ENCODE data around the gene PHLDB2. TPM values are rescaled to one million over a fixed set of nuclear protein-coding genes. Genes with fewer than 3 reads are reported as not detected.

The PHLDB2 gene
- total RNA-seq, 1 experiment from 2014 or later = 30.7 TPM

GRCh38 chr3:111853068-111853467 is 6.0 kb upstream of the PHLDB2 start:
- DNase-seq = no peak
- CTCF ChIA-PET = no interaction called here
- Mint-ChIP-seq H3K27me3 (ENCODE audit: unreplicated experiment) (no peaks in the 10 kb centered on the region), H3K4me1 (ENCODE audit: low read depth, unreplicated experiment) (peaks cover 11% of the 10 kb centered on the region), H3K27ac (ENCODE audit: unreplicated experiment) (no peak overlapping the region), H3K36me3 (ENCODE audit: insufficient read depth, unreplicated experiment) (peaks cover 5% of the 10 kb centered on the region), H3K9me3 (ENCODE audit: low read depth, unreplicated experiment) (no peaks in the 10 kb centered on the region), H3K4me3 (ENCODE audit: low read depth, unreplicated experiment) (no peak overlapping the region)
- BruUV-seq (replicated peaks) = no TSS peak
- TF ChIP-seq, protein P1, sequence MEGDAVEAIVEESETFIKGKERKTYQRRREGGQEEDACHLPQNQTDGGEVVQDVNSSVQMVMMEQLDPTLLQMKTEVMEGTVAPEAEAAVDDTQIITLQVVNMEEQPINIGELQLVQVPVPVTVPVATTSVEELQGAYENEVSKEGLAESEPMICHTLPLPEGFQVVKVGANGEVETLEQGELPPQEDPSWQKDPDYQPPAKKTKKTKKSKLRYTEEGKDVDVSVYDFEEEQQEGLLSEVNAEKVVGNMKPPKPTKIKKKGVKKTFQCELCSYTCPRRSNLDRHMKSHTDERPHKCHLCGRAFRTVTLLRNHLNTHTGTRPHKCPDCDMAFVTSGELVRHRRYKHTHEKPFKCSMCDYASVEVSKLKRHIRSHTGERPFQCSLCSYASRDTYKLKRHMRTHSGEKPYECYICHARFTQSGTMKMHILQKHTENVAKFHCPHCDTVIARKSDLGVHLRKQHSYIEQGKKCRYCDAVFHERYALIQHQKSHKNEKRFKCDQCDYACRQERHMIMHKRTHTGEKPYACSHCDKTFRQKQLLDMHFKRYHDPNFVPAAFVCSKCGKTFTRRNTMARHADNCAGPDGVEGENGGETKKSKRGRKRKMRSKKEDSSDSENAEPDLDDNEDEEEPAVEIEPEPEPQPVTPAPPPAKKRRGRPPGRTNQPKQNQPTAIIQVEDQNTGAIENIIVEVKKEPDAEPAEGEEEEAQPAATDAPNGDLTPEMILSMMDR (IDR thresholded peaks at IDR 0.05; ENCODE audit: unreplicated experiment) = no peak
- intact Hi-C loops (cut with micrococcal nuclease; ENCODE audit: unreplicated experiment) = loop anchor here (5.0 kb wide), 1 partner anchor 41 kb away; no protein-coding TSS in a partner anchor

DNA sequence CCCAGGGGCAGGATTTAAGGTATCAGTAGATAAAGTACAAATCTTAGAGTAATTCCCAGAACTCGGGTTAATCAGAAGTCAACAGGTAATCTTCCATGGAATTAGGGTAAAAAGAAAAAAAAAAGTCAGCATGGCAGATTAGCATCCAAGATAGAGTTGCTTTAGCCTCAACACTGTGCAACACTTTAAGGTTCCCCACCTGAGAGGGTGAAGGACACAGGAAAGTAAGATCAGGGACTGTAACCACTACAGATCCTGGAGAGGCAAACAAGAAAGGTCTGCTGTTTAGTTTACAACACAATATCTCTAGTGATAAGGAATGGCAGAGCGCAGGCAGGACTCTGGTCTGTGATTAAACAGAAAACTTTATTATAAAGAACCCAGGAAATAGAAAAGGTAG is 4.1 kb upstream of the PHLDB2 start:
- TF ChIP-seq, protein P1 (IDR thresholded peaks at IDR 0.05; ENCODE audit: unreplicated experiment) = no peak
- Mint-ChIP-seq H3K4me1 (ENCODE audit: low read depth, unreplicated experiment) (peaks cover 11% of the 10 kb centered on the region), H3K27ac (ENCODE audit: unreplicated experiment) (no peak overlapping the region), H3K36me3 (ENCODE audit: insufficient read depth, unreplicated experiment) (peaks cover 17% of the 10 kb centered on the region), H3K4me3 (ENCODE audit: low read depth, unreplicated experiment) (no peak overlapping the region), H3K27me3 (ENCODE audit: unreplicated experiment) (no peaks in the 10 kb centered on the region), H3K9me3 (ENCODE audit: low read depth, unreplicated experiment) (no peaks in the 10 kb centered on the region)
- CTCF ChIA-PET = no interaction called here
- BruUV-seq (replicated peaks) = no TSS peak
- no peak for DNase-seq
- intact Hi-C loops (cut with micrococcal nuclease; ENCODE audit: unreplicated experiment) = loop anchor here (5.0 kb wide), 1 partner anchor 43 kb away; no protein-coding TSS in a partner anchor

DNA sequence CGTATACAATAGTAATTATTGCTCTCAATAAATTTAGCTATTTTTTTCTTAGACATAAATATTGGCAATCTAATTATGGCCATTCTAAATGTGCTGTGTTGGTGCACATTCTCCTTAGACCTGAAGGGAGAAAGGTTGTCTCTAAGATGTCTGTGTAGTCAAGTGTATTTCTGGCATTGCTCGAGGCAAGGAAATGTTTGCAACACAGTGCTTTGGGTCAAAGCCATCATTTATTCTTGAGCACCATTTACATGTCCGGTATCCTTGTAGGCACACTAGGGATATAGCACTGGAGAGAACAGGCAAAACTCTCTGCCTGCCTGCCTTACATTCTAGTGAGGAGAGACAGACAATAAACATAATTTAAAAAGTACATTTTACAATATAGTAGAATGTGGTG is 2.6 kb upstream of the PHLDB2 start:
- H3K27me3 Mint-ChIP-seq (ENCODE audit: unreplicated experiment) = no peaks in the 10 kb centered on the region
- H3K4me1 Mint-ChIP-seq (ENCODE audit: low read depth, unreplicated experiment) = peaks cover 17% of the 10 kb centered on the region
- peak overlapping the region; percentile 21 for H3K27ac Mint-ChIP-seq (ENCODE audit: unreplicated experiment)
- H3K9me3 Mint-ChIP-seq (ENCODE audit: low read depth, unreplicated experiment) = no peaks in the 10 kb centered on the region
- no TSS peak for BruUV-seq (replicated peaks)
- H3K36me3 Mint-ChIP-seq (ENCODE audit: insufficient read depth, unreplicated experiment) = peaks cover 29% of the 10 kb centered on the region
- intact Hi-C loops (cut with micrococcal nuclease; ENCODE audit: unreplicated experiment) = no loop called here
- CTCF ChIA-PET = interaction anchor here (0.6 kb wide), 1 partner anchor 10 kb away, joined by 3 read pairs; no protein-coding TSS in a partner anchor
- H3K4me3 Mint-ChIP-seq (ENCODE audit: low read depth, unreplicated experiment) = no peak overlapping the region
- TF ChIP-seq, protein P1 (IDR thresholded peaks at IDR 0.05; ENCODE audit: unreplicated experiment) = no peak
- DNase-seq = no peak

- DNase-seq = no peak
- Mint-ChIP-seq H3K27me3 (ENCODE audit: unreplicated experiment) (no peaks in the 10 kb centered on the region), H3K27ac (ENCODE audit: unreplicated experiment) (no peak overlapping the region), H3K36me3 (ENCODE audit: insufficient read depth, unreplicated experiment) (peaks cover 35% of the 10 kb centered on the region), H3K9me3 (ENCODE audit: low read depth, unreplicated experiment) (no peaks in the 10 kb centered on the region), H3K4me3 (ENCODE audit: low read depth, unreplicated experiment) (no peak overlapping the region), H3K4me1 (ENCODE audit: low read depth, unreplicated experiment) (peaks cover 18% of the 10 kb centered on the region)
- intact Hi-C loops (cut with micrococcal nuclease; ENCODE audit: unreplicated experiment) = no loop called here
- CTCF ChIA-PET = interaction anchor here (0.6 kb wide), 2 partner anchors 46 to 360 kb away, joined by 3 to 4 read pairs; no protein-coding TSS in a partner anchor
- TF ChIP-seq, protein P1 (IDR thresholded peaks at IDR 0.05; ENCODE audit: unreplicated experiment) = no peak
- BruUV-seq (replicated peaks) = no TSS peak
These were observed 1.6 kb upstream of the PHLDB2 start for GRCh38 chr3:111857474-111857873.

All from Calu3 (cell line).